Panc1 (cell line): ENCODE results near the gene ATP6V1E1. TPM values are rescaled to one million over a fixed set of nuclear protein-coding genes. Genes with fewer than 3 reads are reported as not detected.

Experiments used
- ATAC-seq: fragments of 200-7000 bp; cut with Tn5 transposase; 2 replicates; pipeline ENCODE4 v1.9.1; 2020; ENCODE audit warnings: mild to moderate bottlenecking, moderate library complexity
- BruUV-seq: library from RNA; stranded (reverse); fragments of 400-500 nt; replicated peaks from 2 replicates; lab custom pipeline; 2021; lab: Mats Ljungman, UMichigan
- CTCF ChIA-PET: fragments of 300-600 bp; sonication (Branson Sonifier 250); formaldehyde crosslinking; loops from one replicate; lab custom pipeline; 2022; ENCODE audit warnings: antibody characterized with exemption; lab: Charles Lee
- POLR2A ChIA-PET: fragments of 300-600 bp; sonication (Branson Sonifier 250); formaldehyde crosslinking; loops from one replicate; lab custom pipeline; 2022; ENCODE audit warnings: antibody characterized with exemption; lab: Charles Lee
- DNase-seq: peaks from one replicate; pipeline ENCODE4 v3.0.0-alpha.2; 2010; ENCODE audit warnings: low read depth, low spot score
- H3K27ac ChIP-seq: 2 replicates; pipeline ENCODE4 v1.5.1; 2011; ENCODE audit warnings: mild to moderate bottlenecking, low read length, inconsistent platforms
- H3K27me3 ChIP-seq: fragments of 200-500 bp; sonication (Bioruptor generic); 2 replicates; pipeline ENCODE4 v1.6.0; 2014; ENCODE audit warnings: low read length, inconsistent platforms; ENCODE audit not compliant: control insufficient read depth, insufficient read depth
- H3K36me3 ChIP-seq: fragments of 200-500 bp; sonication (Bioruptor generic); 2 replicates; pipeline ENCODE4 v1.5.1; 2014; ENCODE audit warnings: inconsistent platforms, mild to moderate bottlenecking, low read length, moderate library complexity; ENCODE audit not compliant: control insufficient read depth, insufficient read depth
- H3K4me1 ChIP-seq: 2 replicates; pipeline ENCODE4 v1.5.1; 2011; ENCODE audit warnings: inconsistent platforms, mild to moderate bottlenecking, low read length, moderate library complexity; ENCODE audit not compliant: control insufficient read depth, insufficient read depth
- H3K4me3 ChIP-seq, 2 experiments: 2 replicates each; pipeline ENCODE4 v1.5.1; 2011 to 2012; ENCODE audit warnings: low read depth in 2 of 2, low read length in 2 of 2, mild to moderate bottlenecking in 2 of 2, inconsistent platforms in 1 of 2, moderate library complexity in 1 of 2
- H3K9me3 ChIP-seq: fragments of 200-500 bp; sonication (Bioruptor generic); 2 replicates; pipeline ENCODE4 v1.5.1; 2014; ENCODE audit warnings: low read depth, mild to moderate bottlenecking, inconsistent platforms, low read length, moderate library complexity; ENCODE audit not compliant: control insufficient read depth, insufficient read depth
- CTCF ChIP-seq: fragments of 450-650 bp; IDR thresholded peaks from 2 replicates; pipeline ENCODE4 v1.5.1; 2017; ENCODE audit warnings: mild to moderate bottlenecking
- POLR2AphosphoS5 ChIP-seq: IDR thresholded peaks from 2 replicates; pipeline ENCODE4 v1.6.1; 2012; ENCODE audit warnings: mild to moderate bottlenecking, low read depth, low read length, moderate library complexity
- REST ChIP-seq, 2 experiments: IDR thresholded peaks; 2 replicates each; pipeline ENCODE4 v1.6.1; 2011 to 2012; ENCODE audit warnings: low read depth in 2 of 2, control low read depth in 1 of 2, low read length in 1 of 2, mild to moderate bottlenecking in 1 of 2, moderate library complexity in 1 of 2; ENCODE audit not compliant: insufficient read depth in 1 of 2
- SIN3A ChIP-seq: IDR thresholded peaks from 2 replicates; pipeline ENCODE4 v1.6.1; 2012; ENCODE audit warnings: low read depth, mild to moderate bottlenecking, low read length, moderate library complexity, borderline replicate concordance; ENCODE audit not compliant: insufficient read depth
- TCF7L2 ChIP-seq: IDR thresholded peaks from 2 replicates; pipeline ENCODE4 v1.6.1; 2011; ENCODE audit warnings: mild to moderate bottlenecking, low read depth, low read length, inconsistent platforms
- in situ Hi-C: cut with HindIII; loops from 2 replicates; pipeline ENCODE4 v1.10.0; 2016; ENCODE audit warnings: low sequenced_read_pairs, low pct_unique_long_range_greater_than_20kb
- intact Hi-C: fragments of 100-400 bp; cut with micrococcal nuclease; formaldehyde crosslinking; loops from one replicate; pipeline ENCODE4 v1.10.0; 2022; ENCODE audit not compliant: unreplicated experiment
- total RNA-seq: library from RNA; stranded (reverse); gene quantifications from one replicate; pipeline ENCODE4 v1.2.1, GENCODE V29; 2021; ENCODE audit not compliant: unreplicated experiment

The ATP6V1E1 gene
- total RNA-seq, 1 experiment from 2014 or later = 136 TPM

- H3K4me3 ChIP-seq = no peak overlapping the region
- no TSS peak for BruUV-seq
- in situ Hi-C loops (no loop called here), intact Hi-C loops (no loop called here)
- no peaks in the 10 kb centered on the region for H3K36me3 ChIP-seq
- TF ChIP-seq CTCF (no peak), POLR2AphosphoS5 (no peak), TCF7L2 (no peak), REST (IDR thresholded peaks at IDR 0.05; ENCODE audit: insufficient read depth in 1 of 2, low read depth in 2 of 2, low read length in 1 of 2) (no peak), SIN3A (no peak)
- DNase-seq (no peak), ATAC-seq (no peak)
- no peak overlapping the region for H3K27ac ChIP-seq
- CTCF ChIA-PET = no interaction called here
- no peaks in the 10 kb centered on the region for H3K27me3 ChIP-seq
- no peaks in the 10 kb centered on the region for H3K4me1 ChIP-seq
- POLR2A ChIA-PET = no interaction called here
- H3K9me3 ChIP-seq = no peaks in the 10 kb centered on the region
Measured at GRCh38 chr22:17542452-17542851, 86.1 kb downstream of the ATP6V1E1 start.

Other genes starting within 250 kb of the ATP6V1E1 start
- 3.9 TPM for gene SLC25A18, start 65.3 kb downstream of the ATP6V1E1 start, total RNA-seq
- gene BCL2L13, start 10.0 kb upstream of the ATP6V1E1 start, total RNA-seq = 44.0 TPM
- 66.7 TPM for gene BID, start 145.7 kb upstream of the ATP6V1E1 start, total RNA-seq